HCT116 (cell line): ENCODE results near the gene TM9SF4. TPM values are rescaled to one million over a fixed set of nuclear protein-coding genes. Genes with fewer than 3 reads are reported as not detected.

Experiments
- ATAC-seq: fragments of 200-7000 bp; cut with Tn5 transposase; 2 replicates; pipeline ENCODE4 v1.9.1; 2020; ENCODE audit warnings: mild to moderate bottlenecking, moderate library complexity
- BruUV-seq: library from RNA; stranded (reverse); fragments of 400-500 nt; replicated peaks from 2 replicates; lab custom pipeline; 2021; lab: Mats Ljungman, UMichigan
- CTCF ChIA-PET: fragments of 300-600 bp; sonication (Branson Sonifier 250); formaldehyde crosslinking; loops from one replicate; lab custom pipeline; 2021; ENCODE audit warnings: antibody characterized with exemption; lab: Charles Lee
- POLR2A ChIA-PET: fragments of 300-600, 350-600 bp; sonication (Branson Sonifier 250); formaldehyde crosslinking; loops from one replicate; lab custom pipeline; 2021; ENCODE audit warnings: antibody characterized with exemption; lab: Charles Lee
- RAD21 ChIA-PET, 2 experiments: fragments of 300-600 bp; sonication (Branson Sonifier 250); formaldehyde crosslinking; loops; one replicate each; lab custom pipeline; 2023; ENCODE audit warnings: low total read pairs in 2 of 2; ENCODE audit not compliant: uncharacterized antibody in 2 of 2, unreplicated experiment in 2 of 2, low non-redundant PET in 1 of 2; lab: Charles Lee
- DNase-seq: peaks from one replicate; pipeline ENCODE4 v3.0.0-alpha.2; 2010; ENCODE audit warnings: low read depth, low spot score
- H2AFZ ChIP-seq: fragments of 200-600 bp; shearing (Covaris generic), sonication (generic); 2 replicates; pipeline ENCODE4 v1.6.1; 2017; ENCODE audit warnings: low read depth, mixed run types, mixed read lengths, antibody characterized with exemption, low read length; ENCODE audit not compliant: poor library complexity, severe bottlenecking
- H3K27ac ChIP-seq: 2 replicates; pipeline ENCODE4 v1.5.1; 2012; ENCODE audit warnings: low read depth, low read length
- H3K27me3 ChIP-seq: fragments of 200-600 bp; sonication (generic); 2 replicates; pipeline ENCODE4 v1.6.1; 2016; ENCODE audit warnings: mixed run types, low read length, mixed read lengths; ENCODE audit not compliant: insufficient read depth
- H3K36me3 ChIP-seq, 2 experiments: fragments of 200-500 bp in 1 of 2; fragments of 200-600 bp in 1 of 2; sonication (Bioruptor generic) in 1 of 2; sonication (generic) in 1 of 2; 2 replicates each; pipeline versions ENCODE4 v1.5.1 to v1.6.1; 2014 to 2016; ENCODE audit warnings: low read length in 2 of 2, inconsistent platforms in 1 of 2, mixed read lengths in 1 of 2, mixed run types in 1 of 2; ENCODE audit not compliant: insufficient read depth in 2 of 2, control insufficient read depth in 1 of 2
- H3K4me1 ChIP-seq, 2 experiments: fragments of 200-600 bp in 1 of 2; sonication (generic) in 1 of 2; 2 replicates each; pipeline versions ENCODE4 v1.5.1 to v1.6.1; 2012 to 2017; ENCODE audit warnings: low read length in 2 of 2, inconsistent platforms in 1 of 2, mild to moderate bottlenecking in 1 of 2, mixed read lengths in 1 of 2, mixed run types in 1 of 2, moderate library complexity in 1 of 2; ENCODE audit not compliant: insufficient read depth in 2 of 2, control insufficient read depth in 1 of 2
- H3K4me2 ChIP-seq: fragments of 200-600 bp; sonication (generic); 2 replicates; pipeline ENCODE4 v1.6.1; 2017; ENCODE audit warnings: mixed run types, low read length, mixed read lengths
- H3K4me3 ChIP-seq, 2 experiments: fragments of 200-600 bp in 1 of 2; sonication (generic) in 1 of 2; replicated peaks in 1 of 2; 2 replicates each; pipeline ENCODE4 v1.5.1; 2011 to 2016; ENCODE audit warnings: low read length in 2 of 2, control low read depth in 1 of 2, low read depth in 1 of 2, mild to moderate bottlenecking in 1 of 2, mixed read lengths in 1 of 2, mixed run types in 1 of 2
- H3K79me2 ChIP-seq: fragments of 200-600 bp; sonication (generic); 2 replicates; pipeline ENCODE4 v1.6.1; 2017; ENCODE audit warnings: mild to moderate bottlenecking, mixed run types, low read length, moderate library complexity, mixed read lengths; ENCODE audit not compliant: insufficient read depth
- H3K9ac ChIP-seq: fragments of 200-600 bp; sonication (generic); 2 replicates; pipeline ENCODE4 v1.6.1; 2016; ENCODE audit warnings: low read length, mixed read lengths
- H3K9me2 ChIP-seq: fragments of 200-600 bp; sonication (generic), shearing (Covaris generic); 2 replicates; pipeline ENCODE4 v1.6.1; 2017; ENCODE audit warnings: mixed run types, mild to moderate bottlenecking, moderate library complexity; ENCODE audit not compliant: insufficient read depth
- H3K9me3 ChIP-seq, 2 experiments: fragments of 200-500 bp in 1 of 2; fragments of 200-600 bp in 1 of 2; sonication (Bioruptor generic) in 1 of 2; sonication (generic) in 1 of 2; 2 replicates each; pipeline ENCODE4 v1.6.1; 2014 to 2017; ENCODE audit warnings: low read length in 2 of 2, mixed read lengths in 2 of 2, inconsistent platforms in 1 of 2, low read depth in 1 of 2, mild to moderate bottlenecking in 1 of 2, mixed run types in 1 of 2, moderate library complexity in 1 of 2; ENCODE audit not compliant: control insufficient read depth in 1 of 2, insufficient read depth in 1 of 2
- H4K20me1 ChIP-seq: fragments of 200-600 bp; sonication (generic), shearing (Covaris generic); 2 replicates; pipeline ENCODE4 v1.6.1; 2017; ENCODE audit warnings: mixed run types, mild to moderate bottlenecking, moderate library complexity; ENCODE audit not compliant: insufficient read depth
- EZH2 ChIP-seq: fragments of 200-600 bp; sonication (generic); IDR thresholded peaks from 2 replicates; pipeline ENCODE4 v1.6.1; 2017; ENCODE audit warnings: antibody characterized with exemption, mixed run types
- POLR2AphosphoS5 ChIP-seq: IDR thresholded peaks from 2 replicates; pipeline ENCODE4 v1.6.1; 2011; ENCODE audit warnings: mild to moderate bottlenecking, low read depth, low read length, moderate library complexity
- SIN3A ChIP-seq: IDR thresholded peaks from 2 replicates; pipeline ENCODE4 v1.6.1; 2012; ENCODE audit warnings: low read depth
- TCF7L2 ChIP-seq: IDR thresholded peaks from 2 replicates; pipeline ENCODE4 v1.7.0; 2011; ENCODE audit warnings: borderline replicate concordance, inconsistent platforms; ENCODE audit not compliant: insufficient read depth, insufficient read length; ENCODE audit errors: extremely low read depth
- ZFX ChIP-seq: fragments of 450-650 bp; IDR thresholded peaks from 2 replicates; pipeline ENCODE4 v1.6.1; 2017
- intact Hi-C: fragments of 100-400 bp; cut with micrococcal nuclease; formaldehyde crosslinking; loops from 2 replicates; pipeline ENCODE4 v1.10.0; 2022
- total RNA-seq: library from RNA; stranded (reverse); gene quantifications from one replicate; pipeline ENCODE4 v1.2.1, GENCODE V29; 2021; ENCODE audit not compliant: unreplicated experiment
- TF ChIP-seq, protein P1 (sequence below): IDR thresholded peaks from 2 replicates; pipeline ENCODE4 v1.6.1; 2012
- TF ChIP-seq, protein P2 (sequence below): IDR thresholded peaks from 2 replicates; pipeline ENCODE4 v1.6.1; 2012
- TF ChIP-seq, protein P3 (sequence below): IDR thresholded peaks from 2 replicates; pipeline ENCODE4 v1.6.1; 2011; ENCODE audit warnings: mild to moderate bottlenecking, low read length, moderate library complexity; ENCODE audit not compliant: insufficient replicate concordance; ENCODE audit errors: extremely low read depth

The TM9SF4 gene
- total RNA-seq, 1 experiment from 2014 or later: 51.2 TPM

DNA sequence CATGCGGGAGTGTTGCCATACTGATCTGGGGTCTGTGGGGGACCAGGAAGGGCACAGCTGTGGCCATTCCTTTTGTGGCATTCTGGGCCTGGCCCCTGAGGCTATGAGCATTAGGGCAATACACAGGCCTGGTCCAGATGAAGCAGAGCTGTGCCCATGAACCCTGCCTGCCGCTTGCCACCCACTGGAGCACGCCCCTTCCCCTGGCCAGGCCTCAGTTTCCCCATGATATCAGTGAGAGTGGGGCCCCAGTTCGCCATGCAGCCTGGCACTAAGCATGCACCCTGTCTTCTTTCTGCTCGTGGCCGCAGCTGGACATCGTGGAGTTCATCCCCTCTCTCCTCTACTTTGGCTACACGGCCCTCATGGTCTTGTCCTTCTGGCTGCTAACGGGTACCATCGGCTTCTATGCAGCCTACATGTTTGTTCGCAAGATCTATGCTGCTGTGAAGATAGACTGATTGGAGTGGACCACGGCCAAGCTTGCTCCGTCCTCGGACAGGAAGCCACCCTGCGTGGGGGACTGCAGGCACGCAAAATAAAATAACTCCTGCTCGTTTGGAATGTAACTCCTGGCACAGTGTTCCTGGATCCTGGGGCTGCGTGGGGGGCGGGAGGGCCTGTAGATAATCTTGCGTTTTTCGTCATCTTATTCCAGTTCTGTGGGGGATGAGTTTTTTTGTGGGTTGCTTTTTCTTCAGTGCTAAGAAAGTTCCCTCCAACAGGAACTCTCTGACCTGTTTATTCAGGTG lies 55.6 kb downstream of the TM9SF4 start:
- Histone ChIP-seq H3K36me3 (peaks cover 26 to 27% of the 10 kb centered on the region in 2 experiments), H3K27ac (no peak overlapping the region), H2AFZ (no peak overlapping the region), H3K4me1 (peaks cover 9% of the 10 kb centered on the region in 2 experiments; a peak in 3 of 4 replicates), H3K4me2 (no peak overlapping the region), H3K9me2 (no peaks in the 10 kb centered on the region), H3K9ac (no peak overlapping the region), H3K27me3 (no peaks in the 10 kb centered on the region), H3K4me3 (no peak overlapping the region), H3K9me3 (no peaks in the 10 kb centered on the region), H4K20me1 (no peaks in the 10 kb centered on the region), H3K79me2 (no peaks in the 10 kb centered on the region)
- ChIA-PET RAD21 (no interaction called here), CTCF (no interaction called here), POLR2A (no interaction called here)
- intact Hi-C loops: no loop called here
- no TSS peak for BruUV-seq
- TF ChIP-seq, protein P1, sequence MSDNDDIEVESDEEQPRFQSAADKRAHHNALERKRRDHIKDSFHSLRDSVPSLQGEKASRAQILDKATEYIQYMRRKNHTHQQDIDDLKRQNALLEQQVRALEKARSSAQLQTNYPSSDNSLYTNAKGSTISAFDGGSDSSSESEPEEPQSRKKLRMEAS: no peak
- TF ChIP-seq, protein P2, sequence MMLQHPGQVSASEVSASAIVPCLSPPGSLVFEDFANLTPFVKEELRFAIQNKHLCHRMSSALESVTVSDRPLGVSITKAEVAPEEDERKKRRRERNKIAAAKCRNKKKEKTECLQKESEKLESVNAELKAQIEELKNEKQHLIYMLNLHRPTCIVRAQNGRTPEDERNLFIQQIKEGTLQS: no peak
- TF ChIP-seq SIN3A (no peak), EZH2 (no peak), POLR2AphosphoS5 (no peak), TCF7L2 (no peak), ZFX (no peak)
- TF ChIP-seq, protein P3, sequence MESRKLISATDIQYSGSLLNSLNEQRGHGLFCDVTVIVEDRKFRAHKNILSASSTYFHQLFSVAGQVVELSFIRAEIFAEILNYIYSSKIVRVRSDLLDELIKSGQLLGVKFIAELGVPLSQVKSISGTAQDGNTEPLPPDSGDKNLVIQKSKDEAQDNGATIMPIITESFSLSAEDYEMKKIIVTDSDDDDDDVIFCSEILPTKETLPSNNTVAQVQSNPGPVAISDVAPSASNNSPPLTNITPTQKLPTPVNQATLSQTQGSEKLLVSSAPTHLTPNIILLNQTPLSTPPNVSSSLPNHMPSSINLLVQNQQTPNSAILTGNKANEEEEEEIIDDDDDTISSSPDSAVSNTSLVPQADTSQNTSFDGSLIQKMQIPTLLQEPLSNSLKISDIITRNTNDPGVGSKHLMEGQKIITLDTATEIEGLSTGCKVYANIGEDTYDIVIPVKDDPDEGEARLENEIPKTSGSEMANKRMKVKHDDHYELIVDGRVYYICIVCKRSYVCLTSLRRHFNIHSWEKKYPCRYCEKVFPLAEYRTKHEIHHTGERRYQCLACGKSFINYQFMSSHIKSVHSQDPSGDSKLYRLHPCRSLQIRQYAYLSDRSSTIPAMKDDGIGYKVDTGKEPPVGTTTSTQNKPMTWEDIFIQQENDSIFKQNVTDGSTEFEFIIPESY: no peak
- ATAC-seq (no peak), DNase-seq (no peak)
